Naive thymus-derived CD8-positive, alpha-beta T cell (primary cell): Measurements from ENCODE around the gene OR5K1. TPM values are rescaled to one million over a fixed set of nuclear protein-coding genes. Genes with fewer than 3 reads are reported as not detected.

Source experiments
- ATAC-seq, 2 donors: fragments of 150-1000 bp; cut with Tn5 transposase in 1 of 2; sonication (Bioruptor Pico), chemical (Tn5 transposase) in 1 of 2; 1 replicate in 1 of 2; 2 replicates in 1 of 2; pipeline ENCODE4 v1.10.0; 2021; ENCODE audit warnings: mild to moderate bottlenecking in 2 of 2, moderate library complexity in 2 of 2
- POLR2A ChIA-PET: fragments of 350-600 bp; sonication (Branson Sonifier 250); formaldehyde crosslinking; loops from one replicate; lab custom pipeline; 2021; ENCODE audit warnings: antibody characterized with exemption; lab: Charles Lee
- DNase-seq, 10 donors: peaks; one replicate each; pipeline versions ENCODE4 v3.0.0 to v3.0.0-alpha.2; 2020 to 2022
- H3K27ac Mint-ChIP-seq, 10 donors: one replicate each; pipeline ENCODE4 v1.8.0; 2020 to 2022; ENCODE audit warnings: mild to moderate bottlenecking in 10 of 10, mixed read lengths in 10 of 10, moderate library complexity in 4 of 10, inconsistent platforms in 1 of 10
- H3K27me3 Mint-ChIP-seq, 5 donors: one replicate each; pipeline ENCODE4 v1.8.0; 2021 to 2022; ENCODE audit warnings: mixed read lengths in 5 of 5
- H3K36me3 Mint-ChIP-seq, 3 donors: one replicate each; pipeline ENCODE4 v1.8.0; 2020 to 2022; ENCODE audit warnings: mixed read lengths in 3 of 3, mild to moderate bottlenecking in 2 of 3, inconsistent platforms in 1 of 3
- H3K4me1 Mint-ChIP-seq, 4 donors: one replicate each; pipeline ENCODE4 v1.8.0; 2021 to 2022; ENCODE audit warnings: mixed read lengths in 4 of 4
- H3K4me3 Mint-ChIP-seq, 10 donors: one replicate each; pipeline ENCODE4 v1.8.0; 2020 to 2022; ENCODE audit warnings: mild to moderate bottlenecking in 10 of 10, mixed read lengths in 10 of 10, moderate library complexity in 6 of 10, inconsistent platforms in 1 of 10
- H3K9me3 Mint-ChIP-seq, 9 donors: one replicate each; pipeline ENCODE4 v1.8.0; 2020 to 2022; ENCODE audit warnings: mixed read lengths in 9 of 9, mild to moderate bottlenecking in 3 of 9, inconsistent platforms in 1 of 9, moderate library complexity in 1 of 9
- polyA plus RNA-seq, 3 donors: library from polyadenylated mRNA; unstranded; fragments of 300-500 nt; fragmentation: Illumina TruSeq; gene quantifications; one replicate each; pipeline ENCODE4 v1.2.3, GENCODE V29; 2021
- total RNA-seq, 8 experiments: library from RNA in 2 of 8; stranded (reverse) in 2 of 8; gene quantifications; one replicate each; pipeline ENCODE4 v1.2.3 and lab custom pipeline; 2021 to 2026

The OR5K1 gene
- total RNA-seq, result not detected
- polyA plus RNA-seq, result not detected
- total RNA-seq (lab: John Stamatoyannopoulos, UW), result 0 reads per million in 6 experiments

DNA sequence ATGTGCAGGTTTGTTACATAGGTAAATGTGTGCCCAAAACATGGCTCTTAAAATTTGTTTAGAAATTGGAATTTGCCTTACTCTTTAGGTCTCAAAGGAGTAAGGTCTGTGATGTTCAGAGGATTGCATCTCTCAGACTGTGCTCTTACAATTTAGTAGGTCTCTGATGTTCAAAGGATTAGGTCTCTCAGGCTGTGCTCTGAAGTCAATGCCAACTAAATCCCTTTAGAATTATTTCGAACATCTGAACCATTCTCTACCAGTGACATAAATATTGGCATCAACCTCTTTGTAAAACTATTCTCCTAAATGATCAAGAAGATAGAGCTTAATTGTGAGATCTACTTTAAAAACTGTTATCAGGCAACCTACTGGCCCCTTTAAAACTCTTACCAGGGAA lies at the start of gene OR5K1:
TSS of gene OR5K1 (plus strand) at position 301 of the 400 bp plus-strand sequence. CDS start 6,376 bp downstream, outside the sequence.
- Mint-ChIP-seq H3K27ac (peak within 1 kb of the TSS in 1 of 10 donors; percentile 34), H3K9me3 (peaks cover 0 to 7% (median 1%) of the 10 kb centered on the region in 9 donors), H3K4me3 (no peak within 1 kb of the TSS), H3K27me3 (peaks cover 0 to 2% (median 0%) of the 10 kb centered on the region in 5 donors), H3K36me3 (peaks cover 0 to 1% (median 0%) of the 10 kb centered on the region in 3 donors), H3K4me1 (no peaks in the 10 kb centered on the region)
- no peak for ATAC-seq
- POLR2A ChIA-PET, result no interaction called here
- DNase-seq, result no peak

DNA sequence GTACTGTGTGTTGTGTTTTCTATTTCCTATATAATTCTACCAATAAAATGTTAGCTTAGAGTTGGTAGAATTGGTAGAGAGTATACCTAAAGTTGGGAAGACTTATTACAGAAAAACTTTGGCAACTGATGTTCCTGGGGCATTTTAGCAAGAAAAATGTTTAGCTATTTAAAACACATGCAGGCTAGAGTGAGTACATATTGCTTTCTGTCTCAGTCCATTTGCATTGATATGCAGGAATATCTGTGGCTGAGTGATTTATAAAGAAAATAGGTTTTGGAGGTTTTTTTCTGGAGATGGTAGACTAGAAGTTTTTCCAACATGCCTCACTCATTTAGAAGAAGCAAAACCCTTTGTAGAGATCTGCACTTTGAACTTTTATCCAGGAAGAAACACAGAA lies 30.4 kb upstream of the OR5K1 start:
- POLR2A ChIA-PET, result no interaction called here
- no peaks in the 10 kb centered on the region for H3K4me1 Mint-ChIP-seq
- peaks cover 0 to 22% (median 3%) of the 10 kb centered on the region in 3 donors for H3K36me3 Mint-ChIP-seq
- H3K27ac Mint-ChIP-seq, result no peak overlapping the region
- no peak overlapping the region for H3K4me3 Mint-ChIP-seq
- ATAC-seq (no peak), DNase-seq (no peak)
- H3K9me3 Mint-ChIP-seq, result peaks cover 6 to 38% (median 31%) of the 10 kb centered on the region in 9 donors
- H3K27me3 Mint-ChIP-seq, result peaks cover 0 to 2% (median 0%) of the 10 kb centered on the region in 5 donors

DNA sequence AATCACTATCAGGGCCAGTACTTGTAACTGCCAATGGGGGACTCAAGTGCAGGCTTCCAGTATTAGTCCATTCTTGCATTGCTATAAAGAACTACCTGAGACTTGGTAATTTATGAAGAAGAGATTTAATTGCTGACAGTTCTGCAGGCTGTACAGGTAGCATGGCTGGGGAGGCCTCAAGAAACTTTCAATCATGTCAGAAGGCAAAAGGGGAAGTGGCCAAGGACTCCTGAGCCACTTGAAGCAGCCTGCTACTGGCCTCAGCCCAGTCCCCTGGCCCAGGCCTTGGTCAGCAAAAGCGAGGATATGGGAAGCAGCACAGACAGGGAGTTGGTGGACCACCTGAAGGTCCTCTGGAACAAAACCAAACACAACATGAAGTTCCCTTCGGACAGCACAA lies 29.2 kb upstream of the OR5K1 start:
- H3K36me3 Mint-ChIP-seq, result peaks cover 0 to 22% (median 3%) of the 10 kb centered on the region in 3 donors
- H3K4me3 Mint-ChIP-seq, result no peak overlapping the region
- DNase-seq (no peak), ATAC-seq (no peak)
- peaks cover 4 to 26% (median 23%) of the 10 kb centered on the region in 9 donors for H3K9me3 Mint-ChIP-seq
- no peaks in the 10 kb centered on the region for H3K4me1 Mint-ChIP-seq
- H3K27ac Mint-ChIP-seq, result no peak overlapping the region
- peaks cover 0 to 2% (median 0%) of the 10 kb centered on the region in 5 donors for H3K27me3 Mint-ChIP-seq
- POLR2A ChIA-PET, result no interaction called here

DNA sequence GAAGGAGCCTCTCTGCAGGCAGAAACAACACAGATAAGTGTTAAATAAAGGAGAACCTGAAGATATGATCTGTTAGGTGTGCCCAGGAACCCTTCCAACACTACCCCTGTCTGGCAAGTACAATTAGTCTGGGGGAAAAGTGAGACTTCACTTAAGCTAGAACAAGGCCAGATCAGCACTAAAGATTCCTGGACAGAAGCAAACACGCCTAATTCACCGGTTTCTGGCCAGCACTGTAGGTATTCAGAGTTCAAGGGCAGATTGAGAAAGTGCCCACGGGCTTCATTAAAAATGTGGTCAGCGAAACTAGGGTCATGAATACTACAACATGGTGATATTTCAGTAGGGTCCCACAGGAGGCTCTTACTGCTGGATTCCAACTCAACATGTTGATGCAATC lies 28.6 kb upstream of the OR5K1 start:
- POLR2A ChIA-PET, result no interaction called here
- peaks cover 0 to 16% (median 2%) of the 10 kb centered on the region in 3 donors for H3K36me3 Mint-ChIP-seq
- no peak overlapping the region for H3K4me3 Mint-ChIP-seq

DNA sequence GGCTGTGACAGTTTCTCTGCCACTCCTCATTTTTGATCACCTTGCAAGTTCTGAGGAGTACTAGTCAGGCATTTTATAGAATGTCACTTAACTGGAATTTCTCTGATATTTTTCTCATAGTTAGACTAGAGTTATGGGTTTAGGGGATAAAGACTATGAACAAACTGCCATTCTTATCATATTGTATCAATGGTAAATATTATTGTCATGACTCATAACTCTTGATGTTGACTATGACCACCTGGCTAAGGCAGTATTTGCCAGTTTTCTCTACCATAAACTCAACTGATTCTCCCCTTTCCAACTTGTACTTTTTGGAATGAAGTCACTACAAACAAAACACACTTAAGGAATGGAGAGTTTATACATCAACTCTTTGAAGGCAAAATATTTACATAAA lies 22.7 kb upstream of the OR5K1 start:
- Mint-ChIP-seq H3K27ac (no peak overlapping the region), H3K4me1 (no peaks in the 10 kb centered on the region), H3K36me3 (no peaks in the 10 kb centered on the region), H3K27me3 (peaks cover 3 to 14% (median 10%) of the 10 kb centered on the region in 5 donors), H3K9me3 (no peaks in the 10 kb centered on the region), H3K4me3 (no peak overlapping the region)
- ATAC-seq (no peak), DNase-seq (no peak)
- POLR2A ChIA-PET, result no interaction called here

More for the DNA sequence above, 28.6 kb upstream of the OR5K1 start:
- H3K4me1 Mint-ChIP-seq, result no peaks in the 10 kb centered on the region
- no peak for DNase-seq
- H3K9me3 Mint-ChIP-seq, result peaks cover 4 to 20% (median 18%) of the 10 kb centered on the region in 9 donors
- H3K27me3 Mint-ChIP-seq, result peaks cover 0 to 2% (median 0%) of the 10 kb centered on the region in 5 donors
- ATAC-seq, result no peak
- no peak overlapping the region for H3K27ac Mint-ChIP-seq

DNA sequence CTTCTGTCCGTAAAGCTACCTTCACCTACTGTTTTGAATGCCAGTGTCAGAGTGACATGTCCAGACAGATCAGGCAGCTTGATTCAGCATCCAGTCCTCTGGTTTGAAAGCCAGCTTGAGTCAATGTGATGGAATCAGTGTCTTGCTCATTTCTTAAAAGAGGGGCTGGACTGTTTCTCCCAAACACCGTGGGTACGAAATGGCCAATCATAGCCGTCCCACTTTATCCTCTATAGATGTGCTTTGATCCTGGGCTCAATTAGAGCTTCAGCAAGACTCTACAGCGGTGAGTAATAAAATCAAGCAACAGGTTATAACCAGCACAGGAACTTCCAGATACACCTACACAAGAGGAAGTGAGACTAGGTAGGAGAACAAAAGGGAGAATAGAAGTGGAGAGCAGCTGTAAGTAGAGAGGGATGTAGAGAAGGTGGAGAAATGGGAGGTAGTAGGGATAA lies 17.0 kb upstream of the OR5K1 start:
- no peak overlapping the region for H3K4me3 Mint-ChIP-seq
- peaks cover 5 to 19% (median 10%) of the 10 kb centered on the region in 5 donors for H3K27me3 Mint-ChIP-seq
- no peak for DNase-seq
- H3K9me3 Mint-ChIP-seq, result no peaks in the 10 kb centered on the region
- H3K27ac Mint-ChIP-seq, result no peak overlapping the region
- no peaks in the 10 kb centered on the region for H3K4me1 Mint-ChIP-seq
- POLR2A ChIA-PET, result no interaction called here
- no peaks in the 10 kb centered on the region for H3K36me3 Mint-ChIP-seq
- no peak for ATAC-seq

DNA sequence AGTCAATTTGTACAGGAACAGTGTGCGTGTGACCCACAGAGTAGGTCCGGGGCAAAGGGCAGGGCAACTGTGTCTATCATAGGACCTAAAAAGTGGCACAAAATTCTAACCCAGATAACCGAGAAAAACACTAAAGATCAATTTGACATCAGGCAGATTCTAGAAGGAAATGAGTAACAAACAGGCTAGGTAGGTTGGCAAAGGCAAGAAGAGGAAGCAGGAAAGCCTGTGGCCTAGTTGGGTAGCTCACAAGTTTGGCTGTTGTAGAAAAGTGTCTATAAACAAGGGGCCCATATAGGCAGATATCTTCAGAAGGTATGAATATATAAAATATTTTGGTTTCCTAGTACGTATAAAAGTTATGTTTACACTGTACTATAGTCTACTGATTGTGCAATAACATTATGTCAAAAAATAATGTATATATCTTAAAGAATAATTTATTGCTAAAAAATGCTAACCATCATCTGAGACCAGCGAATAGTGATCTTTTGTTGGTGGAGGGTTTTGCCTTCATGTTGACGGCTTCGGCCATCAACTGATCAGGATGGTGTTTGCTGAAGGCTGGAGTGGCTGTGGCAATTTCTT lies 13.3 kb upstream of the OR5K1 start:
- Mint-ChIP-seq H3K9me3 (no peaks in the 10 kb centered on the region), H3K27ac (peak overlapping the region in 1 of 10 donors; percentile 40), H3K27me3 (peaks cover 1 to 12% (median 6%) of the 10 kb centered on the region in 5 donors), H3K36me3 (no peaks in the 10 kb centered on the region), H3K4me3 (no peak overlapping the region), H3K4me1 (no peaks in the 10 kb centered on the region)
- ATAC-seq (no peak), DNase-seq (no peak)
- POLR2A ChIA-PET, result no interaction called here

DNA sequence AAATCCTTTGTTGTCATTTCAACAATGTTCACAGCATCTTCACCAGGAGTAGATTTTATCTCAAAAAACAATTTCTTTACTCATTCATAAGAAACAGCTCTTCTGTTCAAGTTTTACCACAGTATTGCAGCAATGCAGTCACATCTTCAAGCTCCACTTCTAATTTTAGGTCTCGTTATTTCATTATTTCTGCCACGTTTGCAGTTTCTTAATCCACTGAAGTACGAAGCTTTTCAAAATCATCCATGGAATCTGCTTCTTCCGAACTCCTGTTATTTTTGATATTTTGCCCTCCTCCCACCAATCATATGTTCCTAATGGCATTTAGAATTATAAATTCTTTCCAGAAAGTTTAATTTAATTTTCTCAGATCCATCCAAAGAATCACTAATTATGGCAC lies 12.6 kb upstream of the OR5K1 start:
- no peaks in the 10 kb centered on the region for H3K9me3 Mint-ChIP-seq

DNA sequence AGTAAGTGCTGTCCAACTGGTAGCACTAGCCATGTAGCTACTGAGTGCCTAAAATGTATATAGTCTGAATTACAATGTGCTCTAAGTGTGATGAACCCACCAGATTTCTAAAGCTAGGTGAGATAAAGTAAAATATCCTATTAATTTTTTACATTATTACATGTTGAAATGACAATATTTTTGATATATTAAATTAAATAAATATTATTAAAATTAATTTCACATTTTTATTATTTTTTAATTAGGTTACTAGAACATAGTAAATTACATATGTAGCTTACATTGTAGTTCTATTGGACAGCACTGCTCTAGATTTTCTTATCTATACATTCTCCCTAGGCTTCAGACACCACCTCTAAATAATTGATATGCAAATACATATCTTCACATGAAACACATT lies 9.2 kb upstream of the OR5K1 start:
- Mint-ChIP-seq H3K4me3 (no peak overlapping the region), H3K9me3 (peaks cover 0 to 3% (median 0%) of the 10 kb centered on the region in 9 donors), H3K27ac (peak overlapping the region in 1 of 10 donors; percentile 73), H3K36me3 (no peaks in the 10 kb centered on the region), H3K27me3 (peaks cover 0 to 2% (median 0%) of the 10 kb centered on the region in 5 donors), H3K4me1 (no peaks in the 10 kb centered on the region)
- POLR2A ChIA-PET, result no interaction called here
- DNase-seq, result no peak
- ATAC-seq, result no peak

More for the DNA sequence above, 12.6 kb upstream of the OR5K1 start:
- no peaks in the 10 kb centered on the region for H3K4me1 Mint-ChIP-seq
- no peak for DNase-seq
- peaks cover 1 to 6% (median 5%) of the 10 kb centered on the region in 5 donors for H3K27me3 Mint-ChIP-seq
- POLR2A ChIA-PET, result no interaction called here
- ATAC-seq, result no peak
- H3K27ac Mint-ChIP-seq, result no peak overlapping the region
- H3K36me3 Mint-ChIP-seq, result no peaks in the 10 kb centered on the region
- no peak overlapping the region for H3K4me3 Mint-ChIP-seq

DNA sequence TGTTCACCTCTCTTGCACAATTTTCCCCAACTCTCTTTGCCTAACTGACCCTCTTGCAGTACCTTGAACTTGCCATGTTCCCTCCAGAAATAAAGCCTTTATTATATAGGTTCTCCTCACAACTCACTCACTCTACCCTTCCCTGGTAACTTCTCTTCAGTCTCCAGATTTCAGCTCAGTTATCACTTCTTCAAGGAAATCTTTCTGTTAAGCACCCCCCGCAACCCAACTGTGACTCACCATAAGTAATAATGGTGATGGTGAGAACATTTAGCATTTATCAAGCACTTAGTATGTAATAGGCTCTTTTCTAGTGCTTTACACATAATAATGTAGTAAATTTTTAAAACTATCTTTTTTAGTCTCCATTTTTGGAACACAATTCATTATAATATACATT lies 8.1 kb upstream of the OR5K1 start:
- Mint-ChIP-seq H3K4me3 (no peak overlapping the region), H3K27ac (no peak overlapping the region), H3K27me3 (peaks cover 0 to 2% (median 0%) of the 10 kb centered on the region in 5 donors), H3K4me1 (no peaks in the 10 kb centered on the region), H3K9me3 (peaks cover 0 to 6% (median 2%) of the 10 kb centered on the region in 9 donors), H3K36me3 (no peaks in the 10 kb centered on the region)
- DNase-seq (no peak), ATAC-seq (no peak)
- POLR2A ChIA-PET, result no interaction called here

DNA sequence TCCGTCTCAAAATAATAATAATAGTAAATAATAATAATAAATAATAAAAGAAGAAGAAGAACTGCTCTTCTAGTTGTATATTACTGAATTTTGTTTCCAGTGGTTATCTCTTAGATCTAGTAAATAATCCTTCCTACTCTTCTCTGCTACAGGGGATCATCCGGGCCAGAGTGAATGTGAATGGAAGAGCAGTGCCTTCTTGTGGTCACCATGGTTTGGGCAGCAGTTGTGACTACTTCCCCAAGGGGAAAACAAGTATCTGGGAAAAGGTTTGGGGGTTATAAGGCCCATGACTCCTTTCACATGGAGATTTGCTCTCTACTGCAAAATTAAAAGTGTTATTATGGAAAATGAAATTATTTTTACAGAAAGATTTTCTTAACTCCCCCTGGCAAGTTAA lies 5.5 kb upstream of the OR5K1 start:
- no peak overlapping the region for H3K27ac Mint-ChIP-seq
- POLR2A ChIA-PET, result no interaction called here

DNA sequence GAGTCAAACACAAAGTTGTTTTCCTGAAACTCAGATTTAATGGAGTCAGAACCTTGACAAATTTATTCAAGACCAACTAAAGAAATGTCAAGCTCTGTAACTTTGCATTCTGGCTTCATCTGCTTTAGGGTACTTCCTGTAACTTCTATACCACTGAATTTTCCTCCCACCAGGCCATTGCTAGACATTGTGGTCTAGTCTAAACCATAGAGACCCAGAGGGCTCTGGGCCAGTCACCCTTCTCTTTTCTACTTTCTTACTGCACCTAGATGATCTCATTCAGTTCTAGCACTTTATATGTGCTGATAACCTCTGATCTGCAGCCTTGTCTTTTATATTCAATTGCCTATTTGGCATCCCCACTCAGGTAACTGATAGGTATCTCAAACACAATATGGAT lies 2.8 kb upstream of the OR5K1 start:
- Mint-ChIP-seq H3K4me3 (no peak overlapping the region), H3K27ac (no peak overlapping the region), H3K27me3 (peaks cover 0 to 2% (median 0%) of the 10 kb centered on the region in 5 donors), H3K36me3 (no peaks in the 10 kb centered on the region), H3K4me1 (no peaks in the 10 kb centered on the region), H3K9me3 (peaks cover 0 to 6% (median 2%) of the 10 kb centered on the region in 9 donors)
- POLR2A ChIA-PET, result no interaction called here
- no peak for ATAC-seq
- no peak for DNase-seq

More for the DNA sequence above, 5.5 kb upstream of the OR5K1 start:
- Mint-ChIP-seq H3K27me3 (peaks cover 0 to 4% (median 0%) of the 10 kb centered on the region in 5 donors), H3K9me3 (peaks cover 0 to 6% (median 2%) of the 10 kb centered on the region in 9 donors), H3K4me1 (no peaks in the 10 kb centered on the region), H3K36me3 (no peaks in the 10 kb centered on the region), H3K4me3 (no peak overlapping the region)
- DNase-seq, result no peak
- ATAC-seq, result no peak

DNA sequence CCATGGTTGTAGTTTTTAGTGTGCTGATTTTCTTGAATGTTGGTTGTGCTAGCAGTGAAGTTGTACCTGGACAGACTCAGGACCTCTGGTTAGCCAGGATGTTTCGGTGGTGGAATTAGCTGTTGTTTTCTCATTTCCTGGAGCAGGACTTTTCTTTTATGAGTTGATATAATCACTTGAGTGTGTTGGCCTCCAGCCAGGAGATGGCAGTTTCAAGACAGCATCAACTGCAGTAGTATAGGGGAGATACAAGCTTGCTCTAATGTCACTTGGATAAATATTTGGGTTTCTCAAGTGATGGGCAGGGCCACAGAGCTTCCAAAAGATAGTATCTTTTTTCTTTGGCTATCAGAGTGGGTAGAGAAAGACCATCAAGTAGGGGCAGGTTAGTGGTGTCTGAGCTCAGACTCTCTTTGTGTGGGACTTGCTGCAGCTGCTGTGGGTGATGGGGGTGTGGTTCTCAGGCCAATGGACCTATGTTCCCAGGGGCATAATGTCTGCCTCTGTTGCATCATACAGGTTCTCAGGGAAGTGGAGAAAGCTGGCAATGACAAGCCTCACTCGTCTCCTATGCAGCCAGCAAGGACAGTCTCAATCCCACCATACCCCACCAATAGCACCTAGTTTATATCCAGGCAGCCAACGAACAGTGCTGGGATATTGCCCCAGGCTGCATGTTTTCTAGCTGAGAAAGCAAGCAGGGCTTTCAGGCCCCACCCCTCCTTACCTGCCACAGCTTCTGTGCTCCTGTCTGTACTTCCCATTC lies 19.9 kb downstream of the OR5K1 start:
- ATAC-seq, result no peak

More for the DNA sequence above, 19.9 kb downstream of the OR5K1 start:
- H3K27ac Mint-ChIP-seq, result peak overlapping the region in 1 of 10 donors; percentile 11
- peaks cover 10 to 28% (median 16%) of the 10 kb centered on the region in 5 donors for H3K27me3 Mint-ChIP-seq
- no peaks in the 10 kb centered on the region for H3K4me1 Mint-ChIP-seq
- peaks cover 6 to 60% (median 18%) of the 10 kb centered on the region in 3 donors for H3K36me3 Mint-ChIP-seq
- H3K4me3 Mint-ChIP-seq, result no peak overlapping the region
- POLR2A ChIA-PET, result no interaction called here
- no peak for DNase-seq
- peaks cover 9 to 67% (median 53%) of the 10 kb centered on the region in 9 donors for H3K9me3 Mint-ChIP-seq
